ENCODE measurements around the gene CNPY1. TPM values are rescaled to one million over a fixed set of nuclear protein-coding genes. Genes with fewer than 3 reads are reported as not detected.

Gene CNPY1
- total and polyA plus RNA-seq, 9 of the 15 experiments (the other 6 are each of a cell fraction or from before 2014, with no cell fraction given): not detected

DNA sequence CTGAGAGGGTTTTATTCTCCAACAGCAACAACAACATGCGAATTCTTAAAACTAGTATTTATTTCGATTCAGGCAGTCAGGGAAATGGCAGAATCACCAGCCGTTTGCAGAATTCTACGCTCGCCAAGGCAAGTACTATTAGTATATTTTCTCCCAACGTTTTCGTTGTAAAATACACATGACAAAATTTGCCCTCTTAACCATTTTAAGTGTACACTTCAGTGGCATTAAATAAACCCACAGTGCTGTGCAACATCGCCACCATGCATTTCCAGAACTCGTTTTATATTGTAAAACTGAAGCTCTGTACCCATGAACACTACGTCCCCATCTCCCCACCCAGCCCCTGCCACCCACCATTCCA is 77.6 kb downstream of the CNPY1 start:
- no peak for DNase-seq (ENCODE audit: extremely low read depth in 1 of 4, low spot score in 3 of 4)
- Histone ChIP-seq H4K20me1 (replicated peaks; ENCODE audit: control insufficient read depth, insufficient read depth, low read length) (peaks cover 3% of the 10 kb centered on the region; the same call in 1 of the 2 replicates), H3K79me2 (ENCODE audit: control insufficient read depth, insufficient read depth, low read length) (no peaks in the 10 kb centered on the region), H2AFZ (ENCODE audit: low read depth, low read length) (no peak overlapping the region), H3K4me2 (ENCODE audit: insufficient read depth, low read length) (no peak overlapping the region), H3K9me1 (ENCODE audit: control insufficient read depth, insufficient read depth, low read length) (no peaks in the 10 kb centered on the region), H3K9me3 (replicated peaks; ENCODE audit: control insufficient read depth, insufficient read depth, low read depth, low read length) (no peaks in the 10 kb centered on the region), H3K27ac (ENCODE audit: extremely low read depth, low read depth, low read length) (no peak overlapping the region), H3K4me3 (no peak overlapping the region), H3K27me3 (ENCODE audit: control insufficient read depth in 2 of 2, insufficient read depth in 2 of 2, low read length in 2 of 2) (peaks cover 76 to 85% of the 10 kb centered on the region in 2 experiments), H3K9ac (ENCODE audit: insufficient read depth in 1 of 2, low read depth in 2 of 2, low read length in 2 of 2) (no peak overlapping the region), H3K4me1 (replicated peaks in 1 of 2; ENCODE audit: control insufficient read depth in 2 of 2, insufficient read depth in 2 of 2, low read length in 2 of 2) (peaks cover 0 to 24% of the 10 kb centered on the region in 2 experiments; a peak in 1 of 5 replicates), H3K36me3 (ENCODE audit: control insufficient read depth, insufficient read depth, low read length) (no peaks in the 10 kb centered on the region)
- ATAC-seq: no peak
- TF ChIP-seq HCFC1 (IDR thresholded peaks at IDR 0.05; ENCODE audit: low read depth, low read length): no peak
- no peak for TF ChIP-seq ZNF444 (CRISPR knock-in tag; IDR thresholded peaks at IDR 0.05)
- intact Hi-C loops (cut with micrococcal nuclease): no loop called here
- POLR2A ChIA-PET: no interaction called here
- CTCF ChIA-PET (ENCODE audit: low intra/inter-chr PET ratio): no interaction called here
- 2% methylated on average over 10 of the region's 10 CpGs for WGBS (ENCODE audit: insufficient coverage, low coverage, missing lambda C conversion rate)
- in situ Hi-C loops (cut with MboI): no loop called here
- no peak for FAIRE-seq
- no TSS peak for BruUV-seq (replicated peaks)

- H3K9me1 ChIP-seq (ENCODE audit: control insufficient read depth, insufficient read depth, low read length): no peaks in the 10 kb centered on the region
- H3K79me2 ChIP-seq (ENCODE audit: control insufficient read depth, insufficient read depth, low read length): no peaks in the 10 kb centered on the region
- H3K36me3 ChIP-seq (ENCODE audit: control insufficient read depth, insufficient read depth, low read length): no peaks in the 10 kb centered on the region
- WGBS (ENCODE audit: insufficient coverage, low coverage, missing lambda C conversion rate): 11% methylated on average over 55 of the region's 70 CpGs
- DNase-seq (ENCODE audit: extremely low read depth in 1 of 4, low spot score in 3 of 4) (no peak), ATAC-seq (no peak), FAIRE-seq (no peak)
- peaks cover 0 to 24% of the 10 kb centered on the region in 2 experiments; a peak in 1 of 5 replicates for H3K4me1 ChIP-seq (replicated peaks in 1 of 2; ENCODE audit: control insufficient read depth in 2 of 2, insufficient read depth in 2 of 2, low read length in 2 of 2)
- no peaks in the 10 kb centered on the region for H3K9me3 ChIP-seq (replicated peaks; ENCODE audit: control insufficient read depth, insufficient read depth, low read depth, low read length)
- intact Hi-C loops (cut with micrococcal nuclease) (no loop called here), in situ Hi-C loops (cut with MboI) (no loop called here)
- H3K4me3 ChIP-seq: no peak overlapping the region
- peaks cover 76 to 85% of the 10 kb centered on the region in 2 experiments for H3K27me3 ChIP-seq (ENCODE audit: control insufficient read depth in 2 of 2, insufficient read depth in 2 of 2, low read length in 2 of 2)
- no peak overlapping the region for H3K27ac ChIP-seq (ENCODE audit: extremely low read depth, low read depth, low read length)
- no peak overlapping the region for H3K9ac ChIP-seq (ENCODE audit: insufficient read depth in 1 of 2, low read depth in 2 of 2, low read length in 2 of 2)
- POLR2A ChIA-PET: no interaction called here
- no peak overlapping the region for H2AFZ ChIP-seq (ENCODE audit: low read depth, low read length)
- CTCF ChIA-PET (ENCODE audit: low intra/inter-chr PET ratio): no interaction called here
- no peak overlapping the region for H3K4me2 ChIP-seq (ENCODE audit: insufficient read depth, low read length)
- no TSS peak for BruUV-seq (replicated peaks)
- H4K20me1 ChIP-seq (replicated peaks; ENCODE audit: control insufficient read depth, insufficient read depth, low read length): peaks cover 3% of the 10 kb centered on the region; the same call in 1 of the 2 replicates
- TF ChIP-seq CEBPB (tag; IDR thresholded peaks at IDR 0.05) (no peak), ZNF778 (CRISPR knock-in tag; IDR thresholded peaks at IDR 0.05) (no peak), HOMEZ (CRISPR knock-in tag; IDR thresholded peaks at IDR 0.05) (no peak), NR2C1 (IDR thresholded peaks at IDR 0.05) (no peak), NR2C1 (tag; IDR thresholded peaks at IDR 0.05) (no peak), HDAC1 (IDR thresholded peaks at IDR 0.05) (no peak), ZNF699 (CRISPR knock-in tag; IDR thresholded peaks at IDR 0.05; ENCODE audit: insufficient replicate concordance) (no peak), SNIP1 (IDR thresholded peaks at IDR 0.05; ENCODE audit: low read depth) (no peak), ZNF696 (CRISPR knock-in tag; conservative IDR thresholded peaks at IDR 0.05) (no peak), PRPF4 (IDR thresholded peaks at IDR 0.05; ENCODE audit: insufficient read depth, low read depth, low read length, poor library complexity, severe bottlenecking) (no peak), ETS2 (tag; IDR thresholded peaks at IDR 0.05; ENCODE audit: borderline replicate concordance, poor library complexity, severe bottlenecking) (no peak), POLR2B (IDR thresholded peaks at IDR 0.05; ENCODE audit: low read depth, partially characterized antibody) (no peak), SMARCA5 (IDR thresholded peaks at IDR 0.05) (no peak)
These were observed 78.2 kb downstream of the CNPY1 start for GRCh38 chr7:155467846-155468784.

Measured in K562 (cell line).